NCI-H82 treated with DMSO at 0.1 percent for 48 hours (cell line): ENCODE results near the gene EPB42.
"Not testable (repeated sequence)": the region's sequence is repeated elsewhere in the genome, so short reads cannot be mapped to it uniquely, and the experiment has no call there.

Source experiments
- DNase-seq: peaks from one replicate; lab custom pipeline; 2025; ENCODE audit not compliant: unreplicated experiment; lab: John Stamatoyannopoulos, UW

EPB42 gene

DNA sequence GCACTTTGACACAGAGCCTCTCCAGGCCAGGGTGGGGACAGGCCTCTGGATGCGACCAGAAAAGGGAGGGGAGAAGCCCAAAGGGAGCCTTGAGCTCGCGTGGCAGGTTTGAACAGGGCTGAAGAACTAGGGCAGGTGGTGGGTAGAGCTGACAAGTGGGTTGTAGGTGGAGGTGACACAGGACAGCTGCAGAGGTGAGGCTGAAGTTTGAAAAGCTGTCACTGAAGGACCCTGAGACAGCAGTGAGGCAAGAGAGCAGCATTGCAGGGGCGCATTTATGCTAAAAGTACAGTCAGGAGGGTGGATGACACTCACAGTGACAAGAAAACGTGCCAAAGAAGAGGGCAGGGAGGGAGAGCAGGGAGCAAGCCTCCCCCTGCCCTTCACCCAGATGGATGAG, 21.8 kb upstream of the EPB42 start:
- no peak for DNase-seq

DNA sequence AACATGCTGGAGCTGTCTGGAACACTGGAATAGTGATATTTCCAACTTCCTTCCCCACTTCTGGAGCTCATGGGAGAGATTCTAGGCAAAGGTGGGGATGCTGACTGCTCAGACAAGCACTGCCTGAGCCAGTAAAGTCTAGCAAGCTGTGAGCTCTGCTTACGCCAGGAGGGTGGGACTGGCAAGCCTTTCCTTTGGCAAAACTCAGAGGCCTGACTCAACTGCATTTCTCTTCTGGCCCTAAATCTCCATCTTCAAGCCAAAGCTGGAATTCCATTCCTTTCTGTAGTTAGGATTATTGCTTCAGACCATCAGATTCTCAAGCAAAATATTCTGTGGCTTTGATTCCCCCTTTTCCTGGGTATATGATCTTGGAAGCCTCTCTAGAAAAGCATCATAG, 20.3 kb upstream of the EPB42 start:
- DNase-seq: no peak

DNA sequence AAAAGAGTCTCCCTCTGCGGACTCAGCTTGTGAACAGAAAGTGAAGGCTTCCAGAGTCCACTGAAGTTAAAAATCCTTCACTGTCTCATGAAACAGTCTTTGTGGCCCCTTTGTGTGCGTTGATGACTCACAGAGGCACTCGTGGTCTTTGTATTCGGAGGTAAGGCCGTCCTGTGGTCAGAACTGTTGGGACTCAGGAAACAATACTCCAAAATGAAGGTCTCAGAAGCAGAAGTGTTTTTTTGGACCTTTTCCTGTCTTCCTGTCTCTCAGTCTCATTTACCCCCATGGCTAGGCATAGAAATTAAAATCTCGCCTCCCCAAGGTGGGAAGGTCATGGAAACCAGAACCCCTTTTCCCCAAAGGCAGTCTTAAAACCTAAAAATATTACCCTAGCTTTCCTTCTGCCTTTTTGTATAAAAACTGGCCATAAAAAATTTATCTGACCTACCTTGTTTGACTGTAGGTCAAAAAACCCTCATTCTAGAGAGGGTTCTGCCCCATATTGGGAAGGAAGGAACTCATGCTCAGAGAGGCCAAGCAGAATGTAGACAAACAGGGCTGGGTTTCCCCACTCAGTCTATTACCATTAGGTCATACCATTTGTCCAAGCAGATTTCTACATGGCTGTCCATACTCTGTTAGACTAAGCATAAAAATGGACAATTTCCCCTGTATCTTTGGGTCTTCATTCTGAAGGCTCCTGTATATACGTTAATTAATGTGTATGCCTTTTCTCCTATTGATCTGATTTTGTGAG, 19.1 kb upstream of the EPB42 start:
- no peak for DNase-seq

DNA sequence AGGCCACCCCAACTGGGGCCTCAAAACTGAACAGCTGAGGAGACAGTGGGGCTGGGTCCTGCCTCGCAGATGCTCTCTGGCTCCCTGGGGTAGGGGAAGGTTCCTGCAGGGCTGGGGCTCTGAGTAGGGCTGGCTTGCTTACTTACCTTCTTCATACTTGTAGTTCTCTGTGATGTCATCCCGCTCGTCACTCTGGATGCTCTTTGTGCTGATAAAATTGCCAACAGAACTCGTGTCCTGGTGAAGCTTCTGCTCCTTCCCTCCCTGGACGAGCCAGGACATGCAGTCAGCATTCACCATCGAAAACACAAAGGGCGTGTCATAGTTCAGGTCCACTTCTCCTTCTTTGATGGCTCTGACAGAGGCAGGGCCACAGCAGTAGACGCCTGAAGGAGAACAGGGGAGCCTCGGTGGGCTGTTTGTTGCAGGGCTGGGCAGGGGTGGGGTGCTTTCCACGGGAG, 17.9 kb upstream of the EPB42 start:
- DNase-seq: no peak

DNA sequence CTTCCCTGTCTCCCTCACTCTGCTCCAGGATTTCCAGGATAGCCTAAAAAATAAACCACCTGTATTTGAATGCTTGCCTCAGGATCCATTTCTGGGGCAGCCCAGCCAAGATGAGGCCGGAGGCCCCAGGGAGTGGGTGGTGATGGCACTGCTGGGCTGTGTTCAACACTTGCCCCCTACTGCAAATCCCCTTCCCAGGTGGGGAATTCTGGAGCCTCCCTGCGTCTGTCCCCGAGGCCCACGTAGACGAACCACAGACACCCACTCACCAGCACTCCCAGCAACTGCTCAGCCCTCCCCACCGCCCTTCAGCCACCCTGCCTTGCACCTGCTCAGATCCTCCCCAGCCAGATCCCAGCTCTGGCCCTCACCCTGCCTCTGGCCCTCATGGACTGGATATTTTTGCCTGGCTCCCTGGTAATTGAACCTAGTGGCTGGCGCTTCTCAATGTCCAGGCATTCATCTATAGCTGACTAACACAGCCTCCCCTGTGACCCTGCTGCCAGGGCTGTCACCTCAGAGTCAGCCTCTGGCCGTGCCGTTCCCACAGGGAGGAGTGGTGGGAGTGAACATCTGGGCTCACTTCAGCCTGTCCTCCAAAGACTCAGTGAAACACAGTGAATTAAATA, 17.1 kb upstream of the EPB42 start:
- DNase-seq: no peak

DNA sequence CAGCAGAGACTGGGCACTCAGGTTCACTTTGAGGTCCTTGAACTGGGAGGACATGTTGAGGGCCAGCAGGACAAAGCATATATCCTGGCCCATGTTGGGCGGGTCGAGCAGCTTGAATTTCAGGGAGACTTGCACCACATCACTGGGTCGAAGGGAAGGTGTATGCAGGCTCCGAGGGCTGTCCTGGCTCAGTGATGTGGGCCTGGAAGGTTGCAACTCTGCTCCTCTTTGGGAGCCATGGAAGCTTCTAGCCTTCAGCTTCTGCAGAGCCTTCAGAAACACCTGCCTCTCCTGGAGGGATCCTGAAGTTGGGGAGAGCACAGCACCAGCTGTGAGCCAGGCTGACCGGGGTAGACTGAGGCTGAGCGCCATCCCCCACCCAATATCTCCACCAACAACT, 14.7 kb upstream of the EPB42 start:
- no peak for DNase-seq

DNA sequence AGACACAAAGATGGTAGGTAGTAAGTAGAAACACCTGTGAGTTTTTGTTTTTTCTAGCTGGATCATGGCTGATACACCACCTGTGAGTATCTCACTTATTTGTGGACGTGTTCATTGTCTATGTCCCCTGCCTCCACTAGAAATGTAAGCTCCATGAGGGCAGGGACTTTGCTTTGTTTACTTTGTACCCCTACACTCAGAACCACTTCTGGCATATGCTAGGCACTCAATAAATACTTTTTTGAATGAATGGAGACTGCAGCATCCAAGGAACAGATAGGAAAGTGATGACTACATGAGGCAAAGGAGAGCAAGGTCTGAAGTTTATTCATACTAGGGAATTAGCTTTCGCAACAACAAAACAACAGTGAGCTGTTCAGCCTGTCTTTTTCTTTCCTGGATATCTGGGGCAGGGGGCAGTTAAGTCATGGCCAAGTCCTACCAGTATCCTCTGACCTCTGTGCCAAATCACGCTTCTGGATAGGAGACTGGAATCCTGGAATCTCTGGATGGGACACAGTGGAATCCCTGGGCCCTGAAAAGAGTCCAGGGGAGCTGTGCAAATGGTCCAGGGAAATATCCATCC, 11.6 kb upstream of the EPB42 start:
- DNase-seq: no peak

DNA sequence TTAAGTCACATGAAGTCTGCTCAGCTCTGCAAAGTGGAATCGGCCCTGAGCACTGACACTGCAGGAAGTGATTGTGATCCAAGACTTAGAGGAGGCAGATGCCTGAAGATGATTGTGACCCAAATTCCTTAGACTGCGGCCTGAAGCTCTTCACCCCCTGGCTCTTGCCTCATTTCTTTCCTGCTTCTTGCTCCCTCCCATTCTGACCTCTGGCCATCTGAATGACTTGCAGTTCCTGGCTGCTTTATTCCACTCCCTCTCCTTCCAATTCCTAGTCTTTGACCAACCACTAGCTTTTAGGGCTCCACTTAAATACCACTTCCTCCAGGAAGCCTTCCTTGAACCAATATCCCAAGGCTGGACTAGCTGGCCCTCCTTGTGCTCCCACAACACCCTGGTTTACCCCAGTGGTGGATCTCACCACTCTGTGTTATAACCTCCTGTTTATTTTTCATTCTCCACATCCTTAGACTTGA, 9.9 kb upstream of the EPB42 start:
- DNase-seq: no peak

DNA sequence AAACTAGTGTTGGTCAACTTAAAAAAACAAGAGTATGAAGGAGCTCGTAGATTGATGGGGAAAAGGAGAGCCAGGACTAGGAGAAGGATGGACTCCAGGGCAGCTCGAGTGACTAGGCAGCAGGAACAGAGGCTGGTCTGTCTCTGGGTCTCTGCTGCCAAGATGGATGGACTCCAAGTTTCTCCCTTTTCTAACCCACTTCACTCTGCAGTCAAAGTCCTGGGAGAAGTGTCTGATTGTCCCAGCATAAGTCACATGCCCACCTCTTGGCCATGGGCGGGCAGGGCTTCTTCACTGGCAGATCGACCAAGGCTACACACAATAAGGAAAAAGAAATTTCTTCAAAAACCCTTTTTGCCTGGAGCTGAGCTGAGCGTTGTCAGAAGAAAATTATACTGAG, 9.2 kb upstream of the EPB42 start:
- no peak for DNase-seq

DNA sequence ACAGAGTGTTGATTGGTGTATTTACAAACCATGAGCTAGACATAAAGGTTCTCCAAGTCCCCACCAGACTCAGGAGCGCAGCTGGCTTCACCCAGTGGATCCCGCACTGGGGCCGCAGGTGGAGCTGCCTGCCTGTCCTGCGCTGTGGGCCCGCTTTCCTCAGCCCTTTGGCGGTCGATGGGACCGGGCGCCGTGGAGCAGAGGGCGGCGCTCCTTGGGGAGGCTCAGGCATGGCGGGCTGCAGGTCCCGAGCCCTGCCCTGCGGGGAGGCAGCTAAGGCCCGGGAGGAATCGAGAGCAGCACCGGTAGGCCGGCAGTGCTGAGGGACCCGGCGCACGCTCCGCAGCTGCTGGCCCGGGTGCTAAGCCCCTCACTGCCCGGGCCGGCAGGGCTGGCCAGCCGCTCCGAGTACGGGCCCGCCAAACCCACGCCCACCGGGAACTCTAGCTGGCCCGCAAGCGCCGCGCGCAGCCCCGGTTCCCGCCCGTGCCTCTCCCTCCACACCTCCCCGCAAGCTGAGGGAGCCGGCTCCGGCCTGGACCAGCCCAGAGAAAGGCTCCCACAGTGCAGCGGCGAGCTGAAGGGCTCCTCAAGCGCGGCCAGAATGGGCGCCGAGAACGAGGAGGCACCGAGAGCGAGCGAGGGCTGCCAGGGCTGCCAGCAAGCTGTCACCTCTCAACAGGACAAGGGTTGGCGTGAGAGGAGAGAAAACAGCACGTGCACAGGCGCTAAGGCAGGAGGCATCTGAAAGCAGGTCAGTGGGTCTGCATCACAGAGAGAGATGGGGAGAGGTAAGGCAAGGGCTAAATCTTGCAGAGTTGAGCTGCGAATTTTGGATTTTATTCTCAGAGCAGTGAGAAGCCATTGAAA, 5.9 kb upstream of the EPB42 start:
- DNase-seq: no peak

DNA sequence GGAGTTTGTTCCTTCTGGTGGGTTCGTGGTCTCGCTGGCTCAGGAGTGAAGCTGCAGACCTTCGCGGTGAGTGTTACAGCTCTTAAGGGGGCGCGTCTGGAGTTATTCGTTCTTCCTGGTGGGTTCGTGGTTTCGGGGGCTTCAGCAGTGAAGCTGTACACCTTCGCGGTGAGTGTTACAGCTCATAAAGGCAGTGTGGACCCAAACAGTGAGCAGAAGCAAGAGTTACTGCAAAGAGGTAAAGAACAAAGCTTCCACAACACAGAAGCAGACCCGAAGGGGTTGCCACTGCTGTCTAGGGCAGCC, 5.1 kb upstream of the EPB42 start:
- DNase-seq: not testable (repeated sequence)

DNA sequence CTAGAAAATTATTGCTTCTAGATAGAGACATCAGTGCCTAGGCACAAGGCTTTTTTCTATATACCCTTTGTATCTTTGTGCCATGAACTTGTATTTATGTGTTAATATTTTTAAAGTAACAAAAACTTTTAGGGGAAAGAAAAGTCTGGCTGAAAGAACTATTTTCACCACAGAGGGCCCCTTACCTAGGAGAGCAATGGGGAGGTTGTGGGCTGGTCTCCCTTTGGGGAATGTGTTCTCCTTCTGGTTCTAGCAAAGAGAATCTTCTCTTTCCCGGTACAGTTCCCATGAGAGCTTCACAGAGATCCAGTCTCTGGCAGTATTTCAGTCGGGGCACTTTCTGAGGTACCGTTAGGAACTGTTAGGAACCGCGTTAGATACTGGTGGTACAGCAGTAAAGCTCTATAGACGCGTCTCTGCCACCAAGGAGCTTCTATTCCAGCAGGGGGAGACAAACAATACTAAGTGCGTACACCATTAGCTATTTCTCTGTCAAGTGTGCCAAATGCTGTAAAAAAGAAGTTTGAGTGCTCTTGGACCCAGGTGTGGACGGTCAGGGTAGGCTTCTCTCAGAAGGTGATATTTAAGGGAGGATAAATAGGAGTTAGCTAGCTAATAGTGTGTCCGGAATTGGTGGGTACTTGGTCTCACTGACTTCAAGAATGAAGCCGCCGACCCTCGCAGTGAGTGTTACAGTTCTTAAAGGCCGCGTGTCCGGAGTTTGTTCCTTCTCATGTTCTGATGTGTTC, 4.6 kb upstream of the EPB42 start:
- DNase-seq: peak; percentile 22

DNA sequence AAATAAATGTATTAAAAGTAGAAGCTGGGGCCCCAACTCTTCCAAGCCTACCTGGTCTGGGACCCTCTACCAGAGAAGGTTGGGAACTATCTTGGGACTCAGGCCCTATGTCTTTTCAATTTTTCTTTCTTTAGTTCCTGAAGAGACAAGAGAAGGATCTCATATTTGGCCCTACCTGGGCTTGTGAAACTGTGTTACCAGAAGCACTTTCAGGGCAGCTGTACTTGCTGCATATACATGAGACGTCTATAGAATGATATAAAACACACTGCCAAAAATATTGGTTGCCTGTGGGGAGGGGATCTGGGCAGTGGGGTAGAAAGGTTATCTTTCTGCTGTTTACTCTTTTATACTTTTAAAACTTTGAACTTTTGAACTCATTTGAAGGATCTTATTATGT, 604 bp upstream of the EPB42 start:
- no peak for DNase-seq

DNA sequence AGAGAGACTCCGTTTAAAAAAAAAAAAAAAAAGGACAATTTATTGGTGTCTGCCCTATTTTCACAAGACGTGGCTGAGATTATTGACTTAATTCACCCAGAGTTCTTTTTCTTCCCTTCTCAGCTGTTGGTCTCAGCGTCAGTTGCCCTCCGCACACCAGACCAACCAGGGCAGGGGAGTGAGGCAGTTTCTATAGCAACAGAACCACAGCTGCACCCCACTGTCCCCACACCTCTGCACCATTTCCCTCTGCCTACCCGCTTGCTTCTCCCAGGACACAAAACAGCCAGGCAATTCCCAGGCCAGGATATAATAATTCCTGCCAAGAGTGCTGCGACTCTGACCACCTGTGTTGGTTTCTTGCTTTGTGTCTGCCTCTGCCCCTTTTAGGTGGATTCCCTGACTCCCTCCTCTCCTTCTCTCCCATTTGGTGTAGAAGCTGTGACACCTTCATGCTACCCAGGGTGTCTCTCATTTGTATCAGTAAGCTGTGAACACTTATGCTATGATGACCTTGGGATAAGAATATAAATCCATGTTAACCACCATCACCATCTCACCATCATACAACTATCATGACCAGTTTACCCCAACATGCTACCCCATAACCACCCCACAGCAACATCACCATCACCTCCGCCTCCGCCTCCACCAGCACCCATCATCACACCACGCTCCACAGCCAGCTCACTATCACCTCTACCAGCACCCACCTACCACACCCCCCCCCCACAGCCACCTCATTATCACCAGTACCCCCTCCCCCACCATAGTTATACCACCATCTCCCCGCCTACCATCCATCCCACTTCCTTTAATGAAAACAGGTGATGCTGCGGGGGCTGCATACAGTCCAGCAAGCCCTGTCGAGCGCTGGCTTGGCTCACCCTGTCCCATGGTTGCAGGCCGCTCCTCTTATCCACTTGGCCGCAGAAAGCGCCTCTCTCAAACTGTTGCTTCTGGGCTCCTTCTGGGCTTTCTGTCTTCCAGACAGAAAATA, 589 bp downstream of the EPB42 start:
- no peak for DNase-seq

DNA sequence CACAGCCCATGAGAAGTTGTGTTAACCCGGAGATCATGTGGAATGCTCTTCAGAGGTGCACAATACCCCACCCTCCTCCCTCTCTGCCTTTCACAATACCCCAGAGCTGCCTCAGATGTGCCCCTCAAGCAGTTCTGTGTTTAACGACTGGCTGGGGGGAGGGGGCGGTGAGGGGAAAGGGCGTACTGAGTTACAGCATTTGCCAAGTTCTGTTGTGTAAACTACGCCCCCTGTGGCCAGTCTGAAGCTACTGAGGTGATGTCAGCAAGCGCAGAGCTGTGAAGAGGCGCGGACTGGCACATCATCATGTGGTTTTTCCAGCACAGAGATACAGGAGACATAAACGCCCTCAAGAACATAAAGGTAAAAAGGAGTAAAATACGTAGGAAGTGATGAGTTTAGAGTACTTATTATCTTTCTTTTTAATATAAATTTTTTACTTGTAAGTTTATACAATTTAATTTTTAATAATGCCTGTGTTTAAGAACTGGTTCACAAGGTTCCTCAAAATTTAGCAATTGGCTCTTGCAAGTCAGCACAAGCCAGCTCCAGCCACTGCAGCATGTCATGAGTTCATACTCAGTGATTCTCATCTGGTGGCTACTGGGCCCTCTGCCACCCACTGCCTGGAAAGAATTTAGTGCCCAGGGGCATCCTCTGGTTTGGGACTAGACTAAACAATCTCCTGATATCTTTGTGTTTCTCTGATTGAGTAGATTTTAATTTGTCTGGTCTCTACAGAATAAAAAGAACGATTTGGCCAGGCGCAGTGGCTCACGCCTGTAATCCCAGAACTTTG, 1.7 kb downstream of the EPB42 start:
- peak; percentile 3 for DNase-seq

DNA sequence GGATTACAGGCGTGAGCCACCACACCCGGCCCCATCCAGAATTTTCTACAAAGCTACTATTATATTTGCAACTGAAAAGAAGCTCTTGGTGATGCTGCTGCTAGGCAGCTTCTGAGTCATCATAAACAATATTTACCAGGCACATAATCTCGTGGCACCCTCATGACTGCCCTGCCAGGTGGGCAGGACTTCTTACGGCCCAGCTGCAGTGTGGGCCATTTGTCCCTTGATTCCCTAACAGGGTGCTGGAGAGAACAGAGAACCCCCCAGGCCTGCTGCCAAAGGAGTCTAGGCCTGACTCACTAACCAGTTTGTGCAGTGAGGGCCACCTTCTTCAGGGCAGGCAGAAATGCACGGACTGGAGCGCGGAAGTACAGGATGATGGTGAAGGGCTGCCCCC, 4.9 kb downstream of the EPB42 start:
- no peak for DNase-seq

DNA sequence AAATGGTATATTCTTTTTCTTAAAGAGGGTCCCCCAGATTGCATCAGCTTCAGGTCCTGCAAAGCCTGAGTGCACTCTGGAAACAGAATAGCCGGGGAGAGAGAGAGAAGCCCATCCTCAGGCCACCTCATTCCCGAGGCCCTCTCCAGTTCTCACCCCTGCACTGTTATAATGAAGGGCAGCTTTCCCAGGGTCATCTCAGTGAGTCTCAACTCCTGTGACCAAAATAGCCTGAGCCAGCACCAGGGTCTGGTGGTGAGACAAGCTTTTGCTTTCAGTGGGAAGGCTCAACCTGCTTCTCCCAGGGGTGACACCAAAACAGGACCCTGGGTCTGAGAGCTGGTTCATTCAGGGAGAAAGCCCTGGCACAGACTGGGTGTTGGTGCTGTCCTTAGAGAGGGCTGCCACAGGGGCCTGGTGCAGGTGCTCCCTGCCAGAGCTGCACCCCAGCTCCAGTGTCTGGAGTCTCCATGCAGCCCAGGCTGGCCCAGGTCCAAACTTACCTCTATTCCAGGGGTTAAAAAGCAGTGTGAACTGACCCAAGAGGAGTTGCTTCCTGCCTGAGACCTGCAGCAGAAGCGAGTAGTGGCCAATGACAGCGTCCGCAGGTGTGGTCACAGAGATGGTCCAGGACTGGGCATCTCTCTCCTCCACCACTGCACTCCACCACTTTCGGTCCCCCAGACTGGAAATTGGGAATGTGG, 6.1 kb downstream of the EPB42 start:
- no peak for DNase-seq

DNA sequence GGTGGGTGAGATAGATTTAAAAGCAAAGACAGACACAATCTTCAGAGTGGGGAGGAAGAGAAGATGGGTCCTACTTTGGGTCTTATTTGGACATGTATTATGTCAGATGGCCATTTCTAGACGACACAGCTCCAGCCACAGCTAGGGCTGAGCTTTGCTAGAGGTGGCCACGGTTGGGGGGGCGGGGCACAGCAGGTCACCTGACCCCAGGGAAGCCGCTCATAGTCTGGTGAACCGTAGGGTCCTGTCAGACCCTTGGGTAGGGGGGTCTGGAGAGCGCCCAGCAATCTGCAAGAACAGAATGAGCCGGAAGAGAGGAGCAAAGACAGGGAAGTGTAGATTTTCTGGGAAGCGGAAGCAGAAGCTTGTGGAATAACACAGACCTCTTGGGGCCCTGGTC, 6.6 kb downstream of the EPB42 start:
- DNase-seq: no peak
